CD8-positive, alpha-beta memory T cell (primary cell): Measurements from ENCODE around the gene TP53I11. TPM values are rescaled to one million over a fixed set of nuclear protein-coding genes. Genes with fewer than 3 reads are reported as not detected.
A peak's percentile ranks its signal among the peaks of the same experiment; 100 is the strongest.

Source experiments
- CTCF ChIA-PET: fragments of 350-600 bp; sonication (Branson Sonifier 250); formaldehyde crosslinking; loops from one replicate; lab custom pipeline; 2021; ENCODE audit warnings: antibody characterized with exemption; lab: Charles Lee
- POLR2A ChIA-PET: fragments of 350-600 bp; sonication (Branson Sonifier 250); formaldehyde crosslinking; loops from one replicate; lab custom pipeline; 2021; ENCODE audit warnings: antibody characterized with exemption; lab: Charles Lee
- DNase-seq, 5 donors: peaks; one replicate each; pipeline versions ENCODE4 v3.0.0 to v3.0.0-alpha.2; 2020 to 2022; ENCODE audit warnings: mixed read lengths in 1 of 5
- H3K27ac ChIP-seq: one replicate; pipeline ENCODE4 v1.7.0; 2013; ENCODE audit warnings: low read depth, mild to moderate bottlenecking, low read length, moderate library complexity
- H3K27me3 ChIP-seq: 2 replicates; pipeline ENCODE4 v1.7.0; 2013; ENCODE audit warnings: low read length, mild to moderate bottlenecking; ENCODE audit not compliant: insufficient read depth, poor library complexity, severe bottlenecking
- H3K36me3 ChIP-seq: 2 replicates; pipeline ENCODE4 v1.7.0; 2013; ENCODE audit warnings: mild to moderate bottlenecking, low read length, moderate library complexity; ENCODE audit not compliant: insufficient read depth
- H3K4me1 ChIP-seq: 2 replicates; pipeline ENCODE4 v1.7.0; 2013; ENCODE audit warnings: mild to moderate bottlenecking, low read length, moderate library complexity; ENCODE audit not compliant: insufficient read depth
- H3K4me3 ChIP-seq: 2 replicates; pipeline ENCODE4 v1.7.0; 2013; ENCODE audit warnings: mild to moderate bottlenecking, low read length
- H3K9me3 ChIP-seq: 2 replicates; pipeline ENCODE4 v1.7.0; 2013; ENCODE audit warnings: mild to moderate bottlenecking, low read length
- H3K27ac Mint-ChIP-seq, 8 donors: one replicate each; pipeline ENCODE4 v1.8.0; 2020 to 2021; ENCODE audit warnings: mixed read lengths in 8 of 8, mild to moderate bottlenecking in 6 of 8, inconsistent platforms in 3 of 8, moderate library complexity in 3 of 8
- H3K27me3 Mint-ChIP-seq, 2 donors: one replicate each; pipeline ENCODE4 v1.8.0; 2020 to 2021; ENCODE audit warnings: mixed read lengths in 2 of 2, mild to moderate bottlenecking in 1 of 2, moderate library complexity in 1 of 2
- H3K36me3 Mint-ChIP-seq, 3 donors: one replicate each; pipeline ENCODE4 v1.8.0; 2020 to 2021; ENCODE audit warnings: mixed read lengths in 3 of 3, inconsistent platforms in 1 of 3, mild to moderate bottlenecking in 1 of 3
- H3K4me1 Mint-ChIP-seq, 3 donors: one replicate each; pipeline ENCODE4 v1.8.0; 2020 to 2021; ENCODE audit warnings: mixed read lengths in 3 of 3, inconsistent platforms in 1 of 3, mild to moderate bottlenecking in 1 of 3
- H3K4me3 Mint-ChIP-seq, 7 donors: one replicate each; pipeline ENCODE4 v1.8.0; 2020 to 2021; ENCODE audit warnings: mixed read lengths in 7 of 7, mild to moderate bottlenecking in 6 of 7, moderate library complexity in 4 of 7, inconsistent platforms in 2 of 7
- H3K9me3 Mint-ChIP-seq, 5 donors: one replicate each; pipeline ENCODE4 v1.8.0; 2020 to 2022; ENCODE audit warnings: mixed read lengths in 5 of 5, mild to moderate bottlenecking in 3 of 5, moderate library complexity in 2 of 5, inconsistent platforms in 1 of 5
- polyA plus RNA-seq: library from polyadenylated mRNA; unstranded; fragments of 300-500 nt; fragmentation: Illumina TruSeq; gene quantifications from one replicate; pipeline ENCODE4 v1.2.3, GENCODE V29; 2021
- total RNA-seq, 2 experiments: library from RNA; stranded (reverse); gene quantifications; one replicate each; pipeline ENCODE4 v1.2.3, GENCODE V29; 2021

Gene TP53I11
- total and polyA plus RNA-seq, 3 experiments from 2014 or later, result 16.9 to 32.1 (median 18.1) TPM

DNA sequence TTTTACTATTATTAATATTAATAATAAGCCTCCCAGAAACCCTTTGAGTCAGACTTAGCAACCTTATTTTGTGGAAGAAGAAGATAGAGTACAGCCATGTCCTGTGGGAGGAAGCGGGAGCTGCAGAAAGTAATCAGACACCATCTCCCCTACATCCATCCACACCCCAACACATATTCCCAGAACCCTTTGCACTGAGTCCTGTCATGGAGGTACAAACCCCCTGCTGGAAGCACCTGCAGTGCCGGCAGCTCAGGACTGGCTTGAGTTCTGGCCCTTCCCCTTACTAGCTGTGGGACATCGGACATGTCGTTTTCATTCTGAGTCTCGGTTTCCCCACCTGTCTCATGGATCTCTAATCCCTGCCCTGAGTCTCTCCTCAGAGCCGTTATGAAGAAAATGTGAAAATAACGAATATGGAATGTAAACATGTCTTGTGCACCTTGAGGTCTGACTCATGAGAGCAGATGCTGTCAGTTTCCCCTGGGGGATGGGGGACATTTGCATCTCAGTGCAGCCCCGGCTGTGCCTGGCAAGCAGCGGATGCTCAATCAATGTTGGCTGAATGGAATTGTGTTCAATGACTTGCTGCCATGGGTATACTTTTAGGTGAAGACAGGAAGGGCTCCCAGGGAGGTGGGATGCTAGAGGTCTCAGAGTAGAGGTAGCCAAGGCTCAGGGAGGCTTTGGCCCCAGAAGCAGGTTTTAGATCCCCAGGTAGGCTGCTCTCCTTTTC is 45.4 kb downstream of the TP53I11 start:
- Histone ChIP-seq H3K9me3 (no peaks in the 10 kb centered on the region), H3K27me3 (no peaks in the 10 kb centered on the region), H3K4me3 (no peak overlapping the region), H3K4me1 (no peaks in the 10 kb centered on the region), H3K27ac (no peak overlapping the region), H3K36me3 (no peaks in the 10 kb centered on the region)
- POLR2A ChIA-PET, result no interaction called here
- peaks cover 0 to 2% (median 2%) of the 10 kb centered on the region in 3 donors for H3K36me3 Mint-ChIP-seq
- H3K4me3 Mint-ChIP-seq, result no peak overlapping the region
- no peak for DNase-seq
- H3K9me3 Mint-ChIP-seq, result no peaks in the 10 kb centered on the region
- peaks cover 0 to 2% of the 10 kb centered on the region in 2 donors for H3K27me3 Mint-ChIP-seq
- no peak overlapping the region for H3K27ac Mint-ChIP-seq
- H3K4me1 Mint-ChIP-seq, result no peaks in the 10 kb centered on the region
- CTCF ChIA-PET, result interaction anchor here (1.6 kb wide), 1 partner anchor 283 kb away, joined by 4 read pairs; no protein-coding TSS in a partner anchor

DNA sequence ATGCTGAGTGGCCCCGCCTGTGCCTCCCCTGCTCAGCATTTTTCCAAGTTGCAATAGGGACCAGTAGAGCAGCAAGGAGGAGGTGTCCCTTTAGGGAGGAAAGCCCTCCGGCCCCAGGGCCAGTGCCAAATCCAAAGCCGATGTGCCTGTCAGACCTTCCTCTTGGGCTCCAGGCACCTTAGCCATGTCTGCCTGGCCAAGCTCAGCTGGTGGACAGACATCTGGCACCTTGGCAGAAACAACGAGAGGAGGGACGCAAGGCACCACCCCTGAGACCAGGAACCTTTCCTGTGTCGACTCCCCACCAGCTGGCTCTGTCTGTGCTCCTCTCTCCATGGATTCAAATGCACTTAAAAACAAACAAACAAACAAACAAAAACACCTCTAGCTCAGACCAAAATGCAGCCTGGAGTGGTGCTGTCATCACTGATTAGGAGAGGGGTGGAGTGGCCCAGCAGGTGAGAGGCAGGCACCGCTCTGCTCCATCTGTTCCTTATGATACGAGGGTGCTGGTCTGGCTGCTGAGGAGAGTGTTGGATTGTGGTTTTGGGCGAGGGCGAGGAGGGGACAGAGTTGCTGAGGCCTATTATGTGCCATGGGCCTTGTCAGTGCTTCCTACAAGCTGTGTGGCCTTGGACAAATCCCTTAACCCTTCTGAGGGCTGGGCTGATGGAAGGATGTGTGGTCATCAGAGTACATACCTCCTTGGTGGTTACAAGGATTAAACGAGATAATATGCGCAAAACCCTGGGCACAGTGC is 46.2 kb downstream of the TP53I11 start:
- Histone ChIP-seq H3K27me3 (no peaks in the 10 kb centered on the region), H3K36me3 (no peaks in the 10 kb centered on the region), H3K9me3 (no peaks in the 10 kb centered on the region), H3K27ac (no peak overlapping the region), H3K4me1 (no peaks in the 10 kb centered on the region), H3K4me3 (no peak overlapping the region)
- no peak for DNase-seq
- H3K9me3 Mint-ChIP-seq, result no peaks in the 10 kb centered on the region
- H3K36me3 Mint-ChIP-seq, result peaks cover 0 to 6% (median 4%) of the 10 kb centered on the region in 3 donors
- H3K27me3 Mint-ChIP-seq, result peaks cover 0 to 2% of the 10 kb centered on the region in 2 donors
- ChIA-PET POLR2A (no interaction called here), CTCF (interaction anchor here (1.6 kb wide), 1 partner anchor 282 kb away, joined by 4 read pairs; no protein-coding TSS in a partner anchor)
- H3K4me3 Mint-ChIP-seq, result no peak overlapping the region
- H3K27ac Mint-ChIP-seq, result peak overlapping the region in 1 of 8 donors; percentile 24
- no peaks in the 10 kb centered on the region for H3K4me1 Mint-ChIP-seq

DNA sequence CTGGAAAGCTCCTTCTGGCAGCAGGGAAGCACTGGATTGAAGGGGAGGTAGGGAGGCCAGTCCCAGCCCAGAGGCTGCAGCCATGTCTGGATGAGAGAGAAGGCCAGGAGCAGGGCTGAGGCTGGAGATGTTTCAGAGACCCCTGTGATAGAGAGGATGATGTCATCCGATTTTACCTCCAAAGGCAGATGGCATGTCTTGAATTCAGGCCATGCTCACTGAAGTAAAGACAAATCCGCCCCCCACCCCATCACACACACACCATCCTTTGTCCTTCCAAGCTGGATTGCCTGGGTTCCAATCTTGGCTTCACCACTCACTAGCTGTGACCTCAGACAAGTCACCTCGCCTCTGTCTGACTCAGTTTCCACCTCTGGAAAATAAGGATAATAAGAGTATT is 47.2 kb downstream of the TP53I11 start:
- Mint-ChIP-seq H3K27me3 (peaks cover 0 to 2% of the 10 kb centered on the region in 2 donors), H3K9me3 (no peaks in the 10 kb centered on the region), H3K4me3 (no peak overlapping the region), H3K27ac (no peak overlapping the region), H3K4me1 (no peaks in the 10 kb centered on the region), H3K36me3 (peaks cover 4 to 10% (median 9%) of the 10 kb centered on the region in 3 donors)
- Histone ChIP-seq H3K27me3 (no peaks in the 10 kb centered on the region), H3K9me3 (no peaks in the 10 kb centered on the region), H3K4me1 (no peaks in the 10 kb centered on the region), H3K4me3 (no peak overlapping the region), H3K27ac (no peak overlapping the region), H3K36me3 (no peaks in the 10 kb centered on the region)
- POLR2A ChIA-PET, result no interaction called here
- DNase-seq, result no peak
- CTCF ChIA-PET, result interaction anchor here (1.6 kb wide), 1 partner anchor 281 kb away, joined by 4 read pairs; no protein-coding TSS in a partner anchor

DNA sequence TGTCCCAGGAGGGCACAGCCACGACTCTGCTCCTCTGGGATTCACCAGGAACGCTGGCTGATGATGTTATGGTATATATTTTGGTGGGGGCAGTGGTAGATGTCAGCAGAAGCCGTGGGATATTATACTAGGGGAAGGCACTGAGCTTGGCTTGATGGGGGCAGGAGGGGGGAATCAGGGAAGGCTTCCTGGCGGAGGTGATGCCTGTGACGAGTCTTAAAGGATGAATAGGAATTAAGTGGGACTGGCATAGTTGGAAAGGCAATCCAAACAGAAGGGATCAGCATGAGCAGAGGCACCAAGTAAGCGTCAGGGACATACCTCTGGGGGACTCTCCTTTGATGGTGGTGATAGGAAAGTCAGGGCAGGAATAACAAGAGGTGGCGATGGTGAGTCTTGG is 47.6 kb downstream of the TP53I11 start:
- no peaks in the 10 kb centered on the region for H3K4me1 ChIP-seq
- ChIA-PET CTCF (interaction anchor here (2.1 kb wide), 1 partner anchor 8 kb away, joined by 8 read pairs; no protein-coding TSS in a partner anchor), POLR2A (no interaction called here)
- no peak overlapping the region for H3K4me3 ChIP-seq
- no peak overlapping the region for H3K27ac ChIP-seq
- no peaks in the 10 kb centered on the region for H3K9me3 ChIP-seq
- H3K36me3 ChIP-seq, result peaks cover 1% of the 10 kb centered on the region
- Mint-ChIP-seq H3K9me3 (peaks cover 0 to 3% (median 0%) of the 10 kb centered on the region in 5 donors), H3K4me1 (no peaks in the 10 kb centered on the region), H3K27ac (peak overlapping the region in 3 of 8 donors; percentile 19 to 69 (median 66)), H3K4me3 (no peak overlapping the region), H3K27me3 (peaks cover 0 to 2% of the 10 kb centered on the region in 2 donors), H3K36me3 (peaks cover 7 to 14% (median 10%) of the 10 kb centered on the region in 3 donors)
- no peaks in the 10 kb centered on the region for H3K27me3 ChIP-seq
- no peak for DNase-seq

DNA sequence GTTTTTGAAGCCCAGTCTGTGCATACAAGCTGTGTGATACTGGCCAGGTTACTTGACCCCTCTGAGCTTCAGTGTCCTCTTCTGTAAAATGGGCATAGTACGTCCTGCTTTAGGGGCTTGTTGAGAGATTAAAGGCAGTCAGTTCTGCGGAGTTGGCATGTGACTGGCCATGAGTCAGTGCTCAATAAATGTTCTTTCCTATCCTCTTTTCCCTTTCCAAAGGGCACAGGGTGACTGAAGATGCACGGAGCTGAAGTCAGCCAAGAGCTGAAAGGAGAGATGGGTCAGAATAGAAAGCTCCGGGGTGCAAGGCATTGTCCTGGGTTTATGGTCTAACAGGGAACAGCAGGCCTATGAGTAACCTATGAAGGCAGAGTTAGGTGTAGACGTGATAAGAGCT is 48.9 kb downstream of the TP53I11 start:
- Histone ChIP-seq H3K36me3 (peaks cover 4% of the 10 kb centered on the region), H3K27me3 (no peaks in the 10 kb centered on the region), H3K4me1 (no peaks in the 10 kb centered on the region), H3K4me3 (no peak overlapping the region), H3K9me3 (no peaks in the 10 kb centered on the region), H3K27ac (no peak overlapping the region)
- Mint-ChIP-seq H3K27ac (peak overlapping the region in 2 of 8 donors; percentile 20 to 42), H3K36me3 (peaks cover 12 to 21% (median 14%) of the 10 kb centered on the region in 3 donors), H3K4me3 (no peak overlapping the region), H3K9me3 (peaks cover 0 to 3% (median 0%) of the 10 kb centered on the region in 5 donors), H3K27me3 (peaks cover 0 to 3% of the 10 kb centered on the region in 2 donors), H3K4me1 (no peaks in the 10 kb centered on the region)
- no peak for DNase-seq
- ChIA-PET POLR2A (no interaction called here), CTCF (interaction anchor here (1.1 to 2.1 kb wide), 2 partner anchors 9 to 18 kb away, joined by 3 to 8 read pairs; no protein-coding TSS in a partner anchor)

DNA sequence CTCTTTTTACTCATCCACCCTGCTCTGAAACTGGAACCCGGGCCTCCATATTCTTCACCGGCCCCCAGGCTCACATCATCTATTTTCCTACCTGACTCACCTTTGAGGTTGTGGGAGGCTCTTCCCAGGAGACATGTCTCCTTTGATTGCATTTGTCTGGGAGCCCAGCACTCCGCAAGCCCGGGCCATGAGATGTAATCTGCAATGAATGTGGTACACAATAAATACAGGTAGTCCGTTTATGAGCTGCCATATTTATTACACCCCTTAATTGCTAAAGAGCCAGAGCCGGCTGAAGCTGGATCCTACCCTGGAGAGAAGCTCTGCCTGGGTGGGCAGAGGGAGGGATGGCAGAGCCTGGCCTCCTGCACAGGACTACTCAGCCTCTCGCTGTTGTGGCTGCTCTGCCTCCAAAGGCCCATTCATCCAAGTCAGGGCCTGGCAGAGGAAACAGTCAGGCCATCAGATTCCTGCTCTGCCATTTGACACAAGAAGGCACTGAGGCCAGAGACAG is 49.5 kb downstream of the TP53I11 start:
- Mint-ChIP-seq H3K9me3 (peaks cover 0 to 3% (median 0%) of the 10 kb centered on the region in 5 donors), H3K36me3 (peaks cover 12 to 21% (median 14%) of the 10 kb centered on the region in 3 donors), H3K27me3 (peaks cover 0 to 3% of the 10 kb centered on the region in 2 donors), H3K4me1 (no peaks in the 10 kb centered on the region), H3K27ac (peak overlapping the region in 1 of 8 donors; percentile 46), H3K4me3 (no peak overlapping the region)
- H3K4me1 ChIP-seq, result no peaks in the 10 kb centered on the region
- H3K27ac ChIP-seq, result no peak overlapping the region
- DNase-seq, result no peak
- CTCF ChIA-PET, result interaction anchor here (1.1 to 2.7 kb wide), 3 partner anchors 10 to 19 kb away, joined by 3 to 8 read pairs (median 7); no protein-coding TSS in a partner anchor
- H3K27me3 ChIP-seq, result no peaks in the 10 kb centered on the region
- no peaks in the 10 kb centered on the region for H3K9me3 ChIP-seq
- no peak overlapping the region for H3K4me3 ChIP-seq
- POLR2A ChIA-PET, result no interaction called here
- H3K36me3 ChIP-seq, result peaks cover 4% of the 10 kb centered on the region

DNA sequence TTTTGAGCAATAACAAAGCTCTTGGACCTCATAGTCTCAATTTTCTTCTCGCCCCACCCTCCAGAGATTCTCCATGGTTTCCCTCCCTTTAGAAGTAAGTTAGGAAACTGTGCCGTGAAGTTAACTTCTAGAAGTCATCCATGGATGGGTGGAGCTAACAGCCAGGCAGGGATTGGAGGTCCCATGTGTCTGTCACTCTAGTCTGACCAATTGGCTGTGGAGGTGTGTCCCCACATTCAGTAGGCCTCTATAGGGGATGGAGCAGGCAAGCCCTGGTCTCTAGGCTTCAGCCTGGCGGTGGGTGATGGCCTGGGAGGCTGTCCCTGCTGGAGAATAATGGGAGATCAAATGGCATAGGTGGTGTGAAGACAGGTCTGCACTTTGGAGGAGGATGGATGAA is 50.7 kb downstream of the TP53I11 start:
- H3K4me3 Mint-ChIP-seq, result no peak overlapping the region
- H3K36me3 Mint-ChIP-seq, result peaks cover 12 to 21% (median 14%) of the 10 kb centered on the region in 3 donors
- Histone ChIP-seq H3K36me3 (peaks cover 4% of the 10 kb centered on the region), H3K9me3 (no peaks in the 10 kb centered on the region), H3K4me1 (no peaks in the 10 kb centered on the region), H3K27ac (no peak overlapping the region), H3K27me3 (no peaks in the 10 kb centered on the region), H3K4me3 (no peak overlapping the region)
- no peaks in the 10 kb centered on the region for H3K4me1 Mint-ChIP-seq
- peaks cover 0 to 3% (median 0%) of the 10 kb centered on the region in 5 donors for H3K9me3 Mint-ChIP-seq
- H3K27me3 Mint-ChIP-seq, result peaks cover 0 to 3% of the 10 kb centered on the region in 2 donors
- no peak for DNase-seq
- H3K27ac Mint-ChIP-seq, result no peak overlapping the region
- POLR2A ChIA-PET, result no interaction called here
- CTCF ChIA-PET, result interaction anchor here (2.7 kb wide), 1 partner anchor 11 kb away, joined by 7 read pairs; no protein-coding TSS in a partner anchor
